ENCODE measurements around the gene CENPQ.

Gene CENPQ

DNA sequence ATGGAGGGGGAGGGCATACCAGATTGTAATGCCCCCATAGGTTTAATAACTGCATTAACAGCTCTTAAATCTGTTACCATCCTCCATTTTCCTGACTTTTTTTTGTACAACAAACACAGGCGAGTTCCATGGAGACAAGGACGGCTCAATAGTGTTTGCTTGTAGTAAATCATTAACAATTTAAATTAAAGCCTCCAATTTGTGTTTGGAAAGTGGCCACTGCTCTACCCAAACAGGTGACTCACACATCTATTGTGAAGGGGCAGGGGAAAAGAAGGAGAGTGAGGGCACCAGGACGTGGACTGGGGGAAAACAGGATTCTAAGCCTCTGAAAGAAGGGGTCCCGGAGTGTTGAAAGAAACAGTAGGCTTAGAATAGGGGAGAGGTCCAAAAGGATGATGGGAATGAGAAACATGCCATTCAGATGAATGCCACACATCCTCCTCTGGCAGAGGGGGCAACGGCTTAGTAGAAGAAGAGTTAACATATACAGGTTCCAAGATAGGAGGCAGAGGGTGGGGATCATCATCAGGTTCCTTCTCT is 43.5 kb downstream of the CENPQ start:
- DNase-seq: no peak

DNA sequence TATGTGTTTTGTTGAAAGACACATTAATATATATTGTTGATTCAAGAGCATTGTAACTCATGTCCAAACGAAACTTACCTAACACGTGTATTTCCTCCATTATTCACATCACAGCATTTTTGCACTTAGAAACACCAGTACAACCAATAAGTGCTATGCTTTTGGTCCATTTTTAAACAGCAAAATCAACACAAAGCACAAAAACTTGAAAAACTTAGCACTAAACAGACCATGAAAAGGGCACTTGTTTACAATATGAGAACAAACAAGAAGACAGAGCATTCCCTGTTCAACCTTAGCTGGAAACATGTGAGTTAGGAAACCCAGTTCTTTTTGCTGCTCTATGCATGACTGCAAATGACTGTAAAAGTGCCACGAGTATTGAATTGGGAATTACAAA is 46.2 kb downstream of the CENPQ start:
- no peak for DNase-seq

DNA sequence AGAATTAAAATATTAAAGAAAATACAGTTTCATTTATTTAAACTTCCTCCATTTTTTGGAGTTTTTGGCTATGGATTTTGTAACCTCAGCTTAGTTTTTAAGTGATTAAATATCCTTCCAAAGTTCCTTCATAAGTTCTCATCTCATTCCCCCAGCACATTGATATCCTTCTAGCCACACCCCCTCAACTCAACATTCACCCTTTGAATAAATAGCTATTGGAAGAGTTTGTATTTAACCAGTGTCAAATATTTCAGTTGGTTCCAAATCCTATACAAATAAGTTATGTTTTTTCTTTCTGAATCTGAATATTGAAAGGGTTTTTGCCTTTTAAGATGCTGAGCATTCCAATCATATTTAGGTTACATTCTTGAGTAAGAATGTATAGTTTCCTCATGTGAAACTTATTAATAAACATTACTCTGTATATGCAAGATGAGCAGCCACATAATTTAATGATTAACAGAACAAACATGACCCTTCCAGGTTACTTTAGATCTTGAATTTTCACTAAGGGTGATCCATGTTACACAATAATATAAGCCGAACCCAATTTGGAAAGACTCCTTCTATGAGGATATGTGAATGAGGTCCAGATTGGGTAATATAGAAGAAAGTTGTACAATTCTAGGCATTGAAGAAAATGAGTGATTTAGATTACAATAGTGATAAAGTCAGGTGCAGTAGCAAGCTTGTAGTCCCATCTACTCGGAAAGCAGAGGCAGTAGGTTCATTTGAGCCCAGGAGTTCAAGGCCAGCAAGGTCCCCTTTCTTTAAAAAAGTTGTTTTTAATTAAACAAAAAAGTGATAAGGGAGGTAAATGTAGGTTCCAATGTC is 50.2 kb downstream of the CENPQ start:
- DNase-seq: no peak

DNA sequence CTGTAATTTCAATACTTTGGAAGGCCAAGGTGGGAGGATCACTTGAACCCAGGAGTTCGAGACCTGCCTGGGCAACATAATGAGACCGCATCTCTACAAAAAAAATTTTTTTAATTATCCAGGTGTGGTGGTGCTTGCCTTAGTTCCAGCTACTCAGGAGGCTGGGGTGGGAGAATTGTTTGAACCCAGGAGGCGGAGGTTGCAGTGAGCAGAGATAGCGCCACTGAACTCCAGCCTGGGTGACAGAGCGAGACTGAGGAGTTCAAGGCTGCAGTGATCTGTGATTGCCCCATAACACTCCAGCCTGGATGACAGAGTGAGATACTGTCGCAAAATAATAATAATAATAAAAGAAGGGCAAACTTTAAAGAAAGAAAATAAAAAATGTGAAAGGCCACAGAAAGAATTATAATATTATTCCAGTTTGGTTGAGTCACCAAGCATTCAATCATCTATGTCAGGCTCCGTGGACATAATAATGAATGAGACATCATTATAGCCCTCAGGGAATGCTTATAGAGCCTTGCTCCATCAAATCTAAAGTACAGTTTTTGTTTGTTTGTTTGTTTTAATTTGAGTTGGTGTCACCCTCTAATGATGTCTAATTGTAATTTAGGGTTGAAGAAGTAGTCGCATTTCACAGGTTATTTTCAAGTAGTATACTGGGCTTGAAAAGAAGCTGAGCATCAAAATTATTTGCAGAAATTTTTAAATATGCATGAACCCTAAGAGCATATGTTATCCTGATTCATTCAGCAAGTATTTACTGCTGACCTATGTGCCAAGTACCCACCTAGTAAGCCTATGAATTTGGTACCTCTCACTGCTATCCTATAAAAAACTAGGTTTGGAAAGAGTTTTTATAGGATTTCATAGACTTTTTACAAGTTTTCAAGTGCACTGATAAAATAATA is 51.7 kb downstream of the CENPQ start:
- DNase-seq: no peak

DNA sequence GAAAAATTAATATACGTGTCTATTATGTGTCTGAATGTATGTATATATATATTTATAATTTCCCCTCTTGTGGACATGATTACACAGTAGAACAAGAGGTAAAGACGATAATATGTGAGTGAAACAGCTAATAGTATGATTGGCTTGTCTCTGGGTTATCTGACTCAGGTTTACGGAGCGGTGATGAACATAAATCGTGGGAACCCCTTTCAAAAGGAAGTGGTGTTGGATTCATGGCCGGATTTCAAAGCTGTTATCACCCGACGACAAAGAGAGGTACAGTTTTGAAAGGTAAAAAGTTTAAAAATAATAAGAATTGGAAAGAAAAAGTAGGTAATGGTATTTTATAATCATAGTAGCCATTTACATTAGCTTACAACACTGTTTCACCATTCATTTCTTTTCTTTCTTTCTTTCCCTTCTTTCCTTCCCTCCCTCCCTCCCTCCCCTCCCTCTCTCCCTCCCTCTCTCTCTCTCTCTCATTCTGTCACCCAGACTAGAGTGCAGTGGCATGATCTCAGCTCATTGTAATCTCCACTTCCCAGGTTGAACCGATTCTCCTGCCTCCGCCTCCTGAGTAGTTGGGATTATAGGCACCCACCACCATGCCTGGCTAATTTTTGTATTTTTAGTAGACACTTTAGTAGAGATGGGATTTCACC is 52.4 kb downstream of the CENPQ start:
- DNase-seq: no peak

DNA sequence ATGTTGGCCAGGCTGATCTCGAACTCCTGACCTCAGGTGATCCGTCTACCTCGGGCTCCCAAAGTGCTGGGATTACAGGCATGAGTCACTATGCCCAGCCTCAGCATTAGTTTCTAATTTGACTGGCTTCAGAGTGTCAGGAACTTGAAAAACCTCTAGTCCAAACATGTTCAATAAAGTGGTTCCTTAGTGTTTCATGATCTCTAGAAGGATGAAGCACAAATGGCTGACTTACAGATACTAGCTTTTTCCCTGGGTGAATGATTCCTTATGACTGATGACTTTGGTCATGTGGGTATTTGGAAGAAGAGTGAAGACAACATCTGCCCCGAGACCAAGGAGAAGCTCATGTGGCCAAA is 53.0 kb downstream of the CENPQ start:
- no peak for DNase-seq

DNA sequence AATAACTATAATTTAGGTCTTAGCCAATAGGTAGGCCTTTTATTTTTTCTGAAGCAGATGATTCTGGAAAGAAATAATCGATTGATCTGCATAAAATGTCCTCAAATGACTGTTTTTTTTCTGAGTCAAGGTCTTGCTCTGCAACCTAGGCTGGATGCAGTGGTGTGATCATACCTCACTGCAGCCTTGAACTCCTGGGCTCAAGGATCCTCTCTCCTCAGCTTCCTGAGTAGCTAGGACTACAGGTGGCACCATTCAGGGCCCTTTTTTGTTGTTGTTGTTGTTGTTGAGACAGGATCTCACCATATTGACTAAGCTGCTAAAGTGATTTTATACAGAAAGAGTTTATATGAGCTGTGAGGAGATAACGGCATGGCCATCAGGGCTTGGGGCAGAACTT is 54.7 kb downstream of the CENPQ start:
- DNase-seq: no peak

DNA sequence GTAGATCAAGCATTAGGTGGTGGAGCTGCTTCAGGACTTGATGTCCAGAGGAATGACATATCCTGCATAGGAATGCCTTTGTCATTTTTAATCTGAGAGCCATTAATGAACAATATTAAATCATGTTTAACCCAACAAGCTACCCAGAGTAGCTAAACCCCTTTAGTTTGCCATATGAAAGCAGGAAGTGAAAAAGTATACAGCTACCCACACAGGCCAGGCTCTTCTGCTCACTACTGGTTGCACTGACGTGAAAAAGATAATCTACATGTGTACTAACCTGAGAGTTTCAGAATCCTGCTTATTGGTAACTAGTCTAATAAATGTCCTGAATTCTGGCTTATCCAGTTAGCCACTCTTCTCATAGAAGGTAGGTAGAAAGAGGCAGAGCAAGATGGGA is 56.5 kb downstream of the CENPQ start:
- no peak for DNase-seq

DNA sequence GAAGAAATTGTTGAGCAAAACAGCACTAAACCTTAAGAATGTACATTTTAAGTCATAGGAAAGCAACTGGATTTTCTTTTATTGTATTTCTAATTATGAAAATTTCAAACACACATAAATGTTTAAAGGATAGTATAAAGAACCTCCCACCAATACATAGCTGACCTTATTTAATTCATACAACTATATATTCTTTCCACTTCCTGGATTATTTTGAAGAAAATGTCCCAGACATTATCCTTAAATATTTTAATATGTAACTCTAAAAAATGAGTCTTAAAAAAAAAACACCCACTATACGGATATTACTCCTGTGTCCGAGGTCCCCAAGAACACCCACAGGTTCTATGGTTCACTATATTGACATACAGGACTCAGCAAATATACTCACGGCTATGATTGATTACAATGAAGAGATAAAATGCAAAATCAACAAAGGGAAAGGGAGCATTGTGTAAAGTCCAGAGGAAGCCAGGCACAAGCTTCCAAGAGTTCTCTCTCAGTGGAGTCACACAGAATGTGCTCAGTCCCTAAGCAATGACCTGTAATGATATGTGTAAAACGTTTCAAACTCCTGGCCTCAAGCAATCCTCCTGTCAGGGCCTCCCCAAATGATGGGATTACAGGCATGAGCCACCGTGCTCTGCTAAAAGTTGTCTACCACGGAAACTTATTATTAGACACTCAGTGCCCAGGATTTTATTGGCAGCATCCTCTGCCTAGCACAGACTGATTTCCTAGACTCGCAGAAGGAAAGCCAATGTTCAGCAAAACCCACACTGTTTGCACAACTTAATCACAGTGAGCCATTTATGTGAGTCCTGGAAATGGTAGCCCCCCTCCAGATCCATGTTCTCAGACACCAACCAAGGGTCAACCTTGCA is 59.8 kb downstream of the CENPQ start:
- DNase-seq: peak in 1 of 2 experiments; percentile 5

DNA sequence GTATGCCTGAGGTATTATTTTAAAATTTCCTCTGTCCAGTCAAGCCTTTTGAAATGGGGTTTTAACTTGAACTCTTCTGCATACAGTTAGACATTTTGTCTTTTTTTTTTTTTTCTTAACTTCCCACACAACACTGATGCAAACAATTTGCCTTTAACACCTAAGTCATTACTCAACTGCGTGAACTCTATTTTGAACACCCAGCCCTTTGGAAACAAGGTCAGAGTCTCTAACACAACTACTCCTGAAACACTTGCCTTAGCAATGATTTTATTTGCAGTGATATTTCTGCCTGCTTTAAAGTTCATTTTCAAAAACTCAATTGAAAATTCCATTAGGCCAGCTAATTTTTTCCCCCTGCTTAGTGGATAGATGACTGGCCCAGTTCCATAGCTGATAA is 60.7 kb downstream of the CENPQ start:
- no peak for DNase-seq

DNA sequence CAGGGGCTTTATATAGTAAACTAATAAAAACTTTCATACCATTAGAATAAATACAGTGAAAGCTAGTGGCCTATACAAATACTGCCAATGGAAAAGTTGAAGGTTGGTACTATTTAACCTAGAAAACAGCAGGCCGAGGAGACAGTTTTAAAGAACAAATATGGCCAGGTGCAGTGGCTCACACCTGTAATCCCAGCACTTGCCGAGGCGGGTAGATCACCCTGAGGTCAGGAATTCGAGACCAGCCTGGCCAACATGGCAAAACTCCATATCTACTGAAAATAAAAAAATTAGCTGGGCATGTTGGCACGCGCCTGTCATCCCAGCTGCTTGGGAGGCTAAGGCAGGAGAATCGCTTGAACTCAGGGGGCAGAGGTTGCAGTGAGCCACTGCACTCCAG is 61.4 kb downstream of the CENPQ start:
- DNase-seq: no peak

DNA sequence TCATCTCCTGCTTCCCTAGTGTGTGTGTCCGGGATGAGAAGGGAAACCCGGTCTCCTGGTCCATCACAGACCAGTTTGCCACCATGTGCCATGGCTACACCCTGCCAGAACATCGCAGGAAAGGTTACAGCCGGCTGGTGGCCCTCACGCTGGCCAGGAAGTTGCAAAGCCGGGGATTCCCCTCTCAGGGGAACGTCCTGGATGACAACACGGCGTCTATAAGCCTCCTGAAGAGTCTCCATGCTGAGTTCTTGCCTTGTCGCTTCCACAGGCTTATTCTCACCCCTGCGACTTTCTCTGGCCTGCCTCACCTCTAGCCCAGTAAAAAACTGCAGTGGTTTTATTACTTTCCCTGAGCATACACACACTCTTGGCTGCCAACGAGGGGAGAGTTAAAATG is 63.4 kb downstream of the CENPQ start:
- no peak for DNase-seq

DNA sequence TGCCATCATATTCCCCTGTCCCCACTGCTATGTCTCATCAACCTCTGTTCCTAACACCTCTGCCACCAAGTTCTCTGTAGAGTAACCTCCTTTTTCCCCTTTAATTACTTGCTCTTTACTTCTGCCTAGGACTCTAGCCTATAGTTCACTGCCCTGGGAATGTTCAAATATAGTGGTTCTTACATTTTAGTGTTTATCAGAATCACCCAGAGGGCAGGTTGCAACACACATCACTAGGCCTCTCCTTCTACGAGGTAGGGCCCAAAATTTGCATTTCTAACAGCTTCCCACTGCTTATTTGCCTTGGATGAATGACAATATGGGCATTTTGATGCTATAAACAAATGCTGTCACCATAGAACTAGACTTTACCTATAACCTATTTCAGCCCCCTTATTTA is 64.2 kb downstream of the CENPQ start:
- peak; percentile 88 to 89 for DNase-seq

DNA sequence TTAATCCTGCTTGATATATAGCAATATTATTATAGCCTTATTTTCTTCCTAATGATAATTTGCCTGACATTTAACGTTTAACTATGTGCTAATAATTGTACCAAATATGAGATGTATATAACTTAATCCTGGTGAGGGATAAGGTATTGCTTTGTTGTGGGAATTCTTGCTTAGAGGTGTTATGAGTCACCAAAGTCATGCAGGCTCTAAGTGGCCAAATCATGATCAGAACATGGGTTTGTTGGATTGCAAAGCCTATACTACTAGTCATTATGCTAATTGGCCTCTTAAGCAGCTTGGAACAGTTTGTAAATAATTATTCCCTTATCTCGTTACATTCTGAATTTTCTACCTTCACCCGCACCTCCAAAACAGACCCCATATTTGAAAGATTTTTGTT is 65.4 kb downstream of the CENPQ start:
- DNase-seq: no peak

DNA sequence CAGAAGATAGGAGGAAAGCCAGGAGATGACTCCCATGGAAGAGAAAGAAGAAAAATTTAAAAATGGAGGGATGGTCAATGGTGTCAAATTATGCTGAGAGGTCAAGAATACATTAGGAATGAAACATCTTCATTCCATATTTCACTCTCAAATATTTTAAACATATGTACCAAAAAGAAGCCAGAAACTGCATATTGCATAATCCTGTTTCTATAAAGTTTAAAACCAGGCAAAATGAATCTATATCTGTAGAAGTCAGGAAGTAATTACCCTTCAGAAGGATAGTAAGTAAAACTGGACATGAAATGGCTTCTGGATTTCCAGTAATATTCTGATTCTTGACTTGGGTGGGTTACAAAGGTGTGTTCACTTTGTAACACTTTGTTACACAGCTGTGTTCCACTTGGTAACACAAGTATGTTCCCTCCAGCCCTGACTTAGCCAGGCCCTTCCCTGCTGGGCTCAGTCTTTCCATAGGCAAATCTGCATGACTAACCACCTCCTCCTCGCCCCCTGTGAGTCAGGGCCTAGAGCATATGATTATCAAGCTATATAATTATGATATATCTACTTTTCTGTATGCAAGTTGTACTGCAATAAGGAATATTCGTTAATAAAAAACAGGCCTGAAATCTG is 67.1 kb downstream of the CENPQ start:
- no peak for DNase-seq

DNA sequence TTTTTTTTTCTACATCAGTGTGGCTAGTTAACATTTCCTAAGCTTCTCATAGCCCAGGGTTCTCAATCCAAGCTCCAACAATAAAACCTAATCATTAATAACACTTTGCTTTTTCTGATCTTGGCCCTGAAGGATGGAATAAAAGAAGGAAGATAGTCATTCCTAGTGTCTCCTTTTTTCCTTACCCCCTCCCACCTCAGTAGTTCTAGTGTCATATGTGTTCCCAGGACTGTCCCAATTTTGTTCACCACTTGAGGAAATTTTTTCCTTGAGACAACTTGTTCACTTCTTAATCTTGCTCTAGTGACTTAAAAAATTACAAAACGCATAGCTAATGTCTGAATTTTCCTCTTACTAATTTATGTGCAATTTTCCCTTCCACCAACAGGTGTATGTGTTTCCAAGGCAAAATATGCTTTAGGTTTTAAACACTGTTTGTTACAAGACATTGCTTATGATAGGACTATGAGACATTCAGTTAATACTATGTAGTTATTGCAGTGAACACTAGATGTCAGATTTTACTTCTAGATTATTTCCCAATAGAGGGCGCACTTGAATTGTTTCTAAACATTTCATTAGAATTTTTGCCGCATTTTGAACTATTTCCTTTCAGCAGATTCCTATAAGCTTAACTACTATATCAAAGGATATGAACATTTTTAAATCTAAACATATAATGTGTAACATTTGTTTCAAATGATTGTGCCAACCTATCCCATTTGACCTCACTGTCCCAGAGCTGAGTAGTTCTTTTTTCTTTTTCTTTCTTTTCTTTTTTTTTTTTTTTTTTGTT is 68.8 kb downstream of the CENPQ start:
- DNase-seq: peak; percentile 39 to 76

DNA sequence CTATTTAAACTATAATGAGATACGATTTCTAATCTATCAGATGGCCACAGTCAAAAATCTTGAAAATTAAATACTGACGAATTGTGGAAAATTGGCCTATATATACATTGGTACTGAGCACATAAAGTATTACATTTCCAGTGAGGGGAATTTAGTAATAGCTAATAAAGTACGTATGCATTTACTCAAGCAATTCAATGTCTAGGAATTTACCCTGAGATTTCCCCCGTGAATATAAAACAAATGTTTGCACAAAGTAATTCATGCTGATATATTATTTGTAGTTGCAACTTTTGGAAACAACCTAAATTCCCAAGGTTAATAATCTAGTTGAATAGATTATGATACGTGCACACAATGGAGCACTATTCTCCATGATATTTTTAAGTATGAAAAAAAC is 72.6 kb downstream of the CENPQ start:
- no peak for DNase-seq

DNA sequence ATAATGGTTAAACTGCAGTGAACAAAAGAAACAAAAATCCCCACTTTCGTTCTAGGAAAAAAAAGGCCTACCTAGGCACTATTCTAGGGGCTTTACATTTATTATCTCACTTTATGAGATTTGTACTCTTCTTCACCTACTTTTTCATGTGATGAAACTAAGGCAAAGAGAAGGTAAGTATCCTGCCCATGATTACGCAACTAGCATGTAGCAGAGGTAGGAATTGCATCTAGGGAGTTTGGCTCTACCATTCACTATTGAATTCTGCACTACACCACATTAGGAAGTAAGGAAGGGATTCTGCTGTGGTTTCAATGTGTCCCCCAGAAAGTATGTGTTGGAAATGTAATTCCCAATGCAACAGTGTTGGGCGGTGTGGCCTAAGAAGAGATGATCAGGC is 75.9 kb downstream of the CENPQ start:
- DNase-seq: no peak

DNA sequence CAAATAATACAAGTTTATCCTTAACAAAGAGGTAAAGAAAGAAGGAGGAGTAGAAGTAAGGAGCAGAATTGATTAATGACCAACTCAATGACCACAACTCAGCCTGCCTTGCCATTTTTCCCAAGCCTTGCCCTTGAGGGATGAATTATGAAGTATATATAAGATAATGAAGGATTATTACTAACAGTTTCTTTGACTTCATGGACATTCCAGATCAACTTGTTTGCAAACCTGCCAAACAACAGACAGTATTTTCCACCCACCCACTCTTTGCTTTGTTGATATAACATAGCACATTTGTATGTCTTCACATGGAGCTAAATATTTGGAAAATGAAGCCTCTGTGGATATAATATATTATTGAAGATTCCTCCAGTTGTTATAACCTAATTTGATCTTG is 77.4 kb downstream of the CENPQ start:
- no peak for DNase-seq

DNA sequence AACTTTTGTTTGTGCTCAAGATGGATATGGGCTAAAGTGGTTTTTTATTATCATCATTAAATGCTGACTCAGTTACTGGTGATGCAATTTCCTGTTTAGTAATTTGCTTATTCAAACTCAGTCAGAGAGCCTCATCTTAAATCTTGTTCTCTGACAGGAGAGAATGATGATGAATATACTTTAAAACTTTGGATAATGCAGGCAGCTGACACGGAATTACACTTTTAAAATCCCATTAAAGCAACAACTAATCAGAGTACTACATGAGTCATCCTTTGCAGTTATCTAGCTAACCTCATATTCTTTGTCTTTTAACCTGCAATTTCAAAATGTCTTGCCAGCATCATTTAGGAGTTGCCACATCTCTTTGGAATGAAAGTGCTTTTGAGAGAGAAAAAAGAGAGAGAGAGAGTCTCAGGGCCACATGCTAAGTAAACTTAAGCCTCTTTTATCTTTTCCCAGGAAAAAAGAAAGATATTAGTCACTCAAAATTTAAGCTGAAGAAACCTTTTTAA is 78.1 kb downstream of the CENPQ start:
- DNase-seq: peak in 1 of 2 experiments; percentile 30

DNA sequence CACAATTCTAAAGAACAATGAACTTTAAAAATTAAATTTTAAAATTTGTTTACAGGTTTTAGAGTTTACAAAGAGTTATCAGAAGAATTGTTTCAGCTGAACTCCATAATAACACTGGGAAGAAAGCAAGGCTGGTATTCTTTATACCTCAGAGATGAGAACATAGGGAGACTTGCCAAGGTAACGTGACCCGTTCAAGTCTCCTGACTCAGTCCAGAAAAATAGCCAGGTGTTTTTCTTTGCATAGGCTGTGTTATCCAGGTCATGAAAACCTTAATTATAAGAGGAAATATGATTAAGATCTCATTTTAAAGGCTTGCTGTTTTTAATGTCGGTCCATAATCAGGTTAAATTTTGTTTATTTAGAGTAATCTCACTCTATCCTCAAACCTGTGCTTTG is 78.8 kb downstream of the CENPQ start:
- no peak for DNase-seq
